ENCODE measurements around the gene TMEM245. TPM values are rescaled to one million over a fixed set of nuclear protein-coding genes. Genes with fewer than 3 reads are reported as not detected.
"Not testable (repeated sequence)": the region's sequence is repeated elsewhere in the genome, so short reads cannot be mapped to it uniquely, and the experiment has no call there.

Gene TMEM245
- total RNA-seq, 1 donor = 25.3 TPM

DNA sequence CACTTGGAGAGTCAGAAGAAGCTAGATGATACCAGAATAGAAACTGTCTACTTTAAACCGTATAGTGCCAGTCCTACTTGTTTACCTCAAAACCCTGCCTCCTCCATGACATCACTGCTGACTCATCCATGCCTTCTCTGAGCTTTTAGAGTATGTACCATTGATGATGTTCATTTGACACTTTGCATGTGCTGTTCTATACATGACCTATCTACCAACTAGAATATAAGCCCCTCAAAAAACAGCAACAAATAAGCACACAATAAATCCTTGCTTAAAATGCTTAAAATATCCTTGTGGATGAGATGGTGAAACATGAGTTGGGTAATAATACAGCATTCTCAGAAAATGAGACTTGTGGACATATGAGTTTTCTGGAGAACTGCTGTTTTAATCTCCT, 109.0 kb downstream of the TMEM245 start:
- DNase-seq (ENCODE audit: low read depth in 2 of 3, low spot score in 2 of 3) = peak in 2 of 3 donors; percentile 41 to 46

DNA sequence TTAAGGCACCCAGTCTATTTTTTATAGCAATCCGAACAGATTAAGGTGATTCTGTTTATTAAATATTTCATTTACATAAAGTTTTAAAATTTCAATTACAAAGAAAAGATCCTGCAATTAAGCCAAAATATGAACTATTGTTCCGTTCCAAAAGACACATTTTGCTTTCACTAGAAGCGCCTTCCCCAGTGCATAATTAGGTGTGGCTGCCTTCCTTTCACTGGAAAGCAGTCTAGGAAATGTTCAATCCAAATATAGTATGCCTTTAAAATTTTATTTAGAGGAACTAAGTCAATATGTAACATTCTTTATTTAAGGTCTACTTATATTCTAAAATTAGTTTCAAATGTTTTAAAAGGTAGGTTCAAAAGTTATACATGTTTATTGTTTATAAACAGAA, 114.1 kb downstream of the TMEM245 start:
- no peak for DNase-seq (ENCODE audit: low read depth in 2 of 3, low spot score in 2 of 3)

DNA sequence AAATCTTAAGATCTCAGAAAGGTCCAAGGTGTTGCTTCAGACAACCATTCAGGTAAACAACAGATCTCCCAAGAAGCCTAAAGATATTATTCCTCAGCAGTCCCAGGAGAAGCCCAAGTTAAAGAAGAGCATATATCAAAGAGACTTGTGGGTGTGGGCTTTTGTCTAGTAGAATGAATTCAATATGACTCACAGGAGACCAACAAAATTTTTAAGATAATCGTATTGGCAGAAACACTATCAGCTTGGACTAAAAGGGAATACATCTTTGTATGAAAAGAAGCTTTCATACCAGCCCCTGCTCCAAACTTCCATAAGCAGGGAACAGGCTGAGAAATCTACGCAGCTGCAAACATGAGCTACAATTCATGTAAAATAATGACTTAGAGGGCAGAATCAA, 116.6 kb downstream of the TMEM245 start:
- DNase-seq (ENCODE audit: low read depth in 2 of 3, low spot score in 2 of 3) = no peak

DNA sequence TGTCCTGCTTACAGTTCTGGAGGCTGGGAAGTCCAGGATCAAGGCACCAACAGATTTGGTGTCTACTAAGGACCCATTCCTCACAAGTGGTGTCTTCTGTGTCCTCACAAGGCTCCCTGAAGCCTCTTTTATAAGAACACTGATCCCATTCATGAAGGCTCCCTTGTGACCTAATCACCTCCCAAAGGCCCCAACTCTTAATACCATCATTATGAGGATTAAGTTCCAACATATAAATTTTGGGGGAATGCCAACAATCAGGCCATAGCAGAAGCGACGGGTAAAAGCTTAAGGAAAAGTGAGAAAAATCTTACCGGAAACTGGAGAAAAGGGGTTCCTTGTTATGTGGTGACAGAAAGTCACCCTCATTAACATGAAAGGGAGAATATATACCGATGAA, 117.6 kb downstream of the TMEM245 start:
- no peak for DNase-seq (ENCODE audit: low read depth in 2 of 3, low spot score in 2 of 3)

GRCh38 chr9:109001275-109001676, 118.5 kb downstream of the TMEM245 start:
- no peak for DNase-seq (ENCODE audit: low read depth in 2 of 3, low spot score in 2 of 3)

- no peak for DNase-seq (ENCODE audit: low read depth in 2 of 3, low spot score in 2 of 3)
Observed at GRCh38 chr9:108997112-108997511, 122.6 kb downstream of the TMEM245 start.

DNA sequence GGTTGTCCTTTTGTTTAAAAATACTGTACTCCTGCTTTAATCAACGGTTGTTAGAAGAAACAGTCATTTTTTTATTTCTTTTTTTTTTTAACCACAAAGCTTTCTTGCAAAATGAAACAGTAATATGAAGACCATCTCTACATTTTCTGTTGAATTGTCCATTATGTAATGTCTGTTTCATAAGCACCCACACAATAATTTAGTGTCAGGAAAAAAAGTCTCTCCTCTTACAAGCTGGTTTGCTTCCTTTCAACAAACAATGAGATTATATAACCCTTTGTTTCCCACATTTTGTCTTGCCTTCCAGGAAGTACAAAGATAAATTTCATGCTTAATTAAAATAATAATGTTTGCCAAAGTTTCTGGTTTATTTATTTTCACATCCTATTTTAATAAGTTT, 123.1 kb downstream of the TMEM245 start:
- DNase-seq (ENCODE audit: low read depth in 2 of 3, low spot score in 2 of 3) = no peak

GRCh38 chr9:108994695-108995094, 125.1 kb downstream of the TMEM245 start:
- peak in 1 of 3 donors; percentile 54 for DNase-seq (ENCODE audit: low read depth in 2 of 3, low spot score in 2 of 3)

- DNase-seq (ENCODE audit: low read depth in 2 of 3, low spot score in 2 of 3) = no peak
Observed at GRCh38 chr9:108991479-108991878, 128.3 kb downstream of the TMEM245 start.

GRCh38 chr9:108983885-108984284, 135.9 kb downstream of the TMEM245 start:
- DNase-seq (ENCODE audit: low read depth in 2 of 3, low spot score in 2 of 3) = no peak

- no peak for DNase-seq (ENCODE audit: low read depth in 2 of 3, low spot score in 2 of 3)
Observed at GRCh38 chr9:108980893-108981292, 138.9 kb downstream of the TMEM245 start.

DNA sequence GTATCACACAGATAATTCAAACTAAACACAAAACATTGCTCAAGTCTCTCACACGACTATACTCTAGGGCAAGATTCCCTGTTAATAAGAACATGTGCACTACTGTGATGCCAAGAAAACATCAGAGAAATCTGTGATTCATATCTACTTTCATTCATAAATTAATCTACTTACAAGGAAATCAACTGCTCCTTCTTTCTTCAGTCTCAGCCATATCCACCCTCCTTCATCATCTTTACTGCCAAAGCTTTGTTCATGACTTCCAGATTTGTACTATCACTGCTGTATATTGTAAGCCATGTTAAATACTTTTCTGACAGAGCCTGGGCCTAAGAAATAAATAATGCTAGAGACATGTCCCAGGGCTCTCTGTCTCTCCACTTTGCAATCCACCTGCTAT, 141.5 kb downstream of the TMEM245 start:
- no peak for DNase-seq (ENCODE audit: low read depth in 2 of 3, low spot score in 2 of 3)

- DNase-seq (ENCODE audit: low read depth in 2 of 3, low spot score in 2 of 3) = no peak
Observed at GRCh38 chr9:108973895-108974294, 145.9 kb downstream of the TMEM245 start.

DNA sequence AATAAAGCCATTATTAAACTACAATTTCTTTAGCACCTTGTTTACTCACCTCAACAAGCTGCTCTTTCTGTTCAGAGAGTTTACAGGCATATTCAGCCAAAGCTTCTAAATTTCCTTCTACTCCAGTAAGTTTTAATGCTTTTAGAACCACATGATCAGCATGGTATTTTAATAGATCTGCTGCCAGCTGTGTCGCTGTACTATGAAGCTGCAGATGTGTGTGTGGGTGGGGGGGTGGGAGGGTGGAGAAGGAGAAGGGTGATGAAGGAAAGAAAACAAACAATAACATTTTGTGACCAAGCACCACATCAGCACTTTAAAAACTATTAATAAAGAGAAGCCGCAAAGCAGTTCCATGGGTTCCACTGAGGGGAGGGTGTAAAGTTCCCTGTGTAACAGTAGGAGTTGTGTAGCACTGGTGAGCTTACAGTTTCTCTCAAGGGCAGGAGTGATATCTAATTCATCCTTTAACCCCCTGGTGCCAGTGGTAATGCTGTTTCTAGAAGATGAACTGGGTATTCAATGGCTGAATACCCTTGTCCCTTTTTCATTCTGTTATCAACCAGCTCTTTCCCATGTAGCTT, 147.0 kb downstream of the TMEM245 start:
- DNase-seq (ENCODE audit: low read depth in 2 of 3, low spot score in 2 of 3) = no peak

- no peak for DNase-seq (ENCODE audit: low read depth in 2 of 3, low spot score in 2 of 3)
Observed at GRCh38 chr9:108972186-108972585, 147.6 kb downstream of the TMEM245 start.

- not testable (repeated sequence) for DNase-seq (ENCODE audit: low read depth in 2 of 3, low spot score in 2 of 3)
Observed at GRCh38 chr9:108971392-108971791, 148.4 kb downstream of the TMEM245 start.

- DNase-seq (ENCODE audit: low read depth in 2 of 3, low spot score in 2 of 3) = no peak
Observed at GRCh38 chr9:108967916-108968315, 151.8 kb downstream of the TMEM245 start.

Small RNAs within 50 kb of the gene (small RNA-seq; reads per million reads assigned to genes)
- 11.8 reads per million, percentile 93 among the genes with 10 or more reads in this experiment for gene MIR32
- not detected for gene RF00019

Other genes with a start within 250 kb of the TMEM245 start
- 17.2 TPM for gene ELP1, start 185.8 kb downstream of the TMEM245 start, total RNA-seq
- 4.8 TPM for gene ABITRAM, start 185.5 kb downstream of the TMEM245 start, total RNA-seq
- gene CTNNAL1, start 106.4 kb downstream of the TMEM245 start, total RNA-seq = 1.6 TPM
- gene FRRS1L, start 47.3 kb upstream of the TMEM245 start, total RNA-seq = under 0.01 TPM
- not detected for gene EPB41L4B, start 201.1 kb upstream of the TMEM245 start, total RNA-seq